Measurements from ENCODE around the gene C9orf57.
"Not testable (repeated sequence)": the region's sequence is repeated elsewhere in the genome, so short reads cannot be mapped to it uniquely, and the experiment has no call there.

C9orf57 gene

GRCh38 chr9:72060513-72060912 is at the start of gene C9orf57:
TSS of gene C9orf57 (minus strand) at chr9:72060613. CDS start at chr9:72059331, 1,282 bp downstream.
- no peak within 1 kb of the TSS for H3K27ac ChIP-seq
- TF ChIP-seq ZFX (IDR thresholded peaks at IDR 0.05) (no peak), CTCF (conservative IDR thresholded peaks at IDR 0.05) (no peak)

- no peak overlapping the region for H3K27ac ChIP-seq
- TF ChIP-seq CTCF (conservative IDR thresholded peaks at IDR 0.05) (no peak), ZFX (IDR thresholded peaks at IDR 0.05) (no peak)
These were observed 42.1 kb upstream of the C9orf57 start for GRCh38 chr9:72102520-72102919.

- not testable (repeated sequence) for H3K27ac ChIP-seq
These were observed 35.1 kb upstream of the C9orf57 start for GRCh38 chr9:72095520-72095919.

- TF ChIP-seq ZFX (IDR thresholded peaks at IDR 0.05) (no peak), CTCF (conservative IDR thresholded peaks at IDR 0.05) (no peak)
- no peak overlapping the region for H3K27ac ChIP-seq
These were observed 32.4 kb upstream of the C9orf57 start for GRCh38 chr9:72092820-72093219.

- TF ChIP-seq ZFX (IDR thresholded peaks at IDR 0.05) (no peak), CTCF (conservative IDR thresholded peaks at IDR 0.05) (no peak)
- H3K27ac ChIP-seq = no peak overlapping the region
These were observed 29.2 kb upstream of the C9orf57 start for GRCh38 chr9:72089451-72090130.

- H3K27ac ChIP-seq = no peak overlapping the region
- TF ChIP-seq ZFX (IDR thresholded peaks at IDR 0.05) (no peak), CTCF (conservative IDR thresholded peaks at IDR 0.05) (no peak)
These were observed 22.1 kb upstream of the C9orf57 start for GRCh38 chr9:72082536-72082935.

GRCh38 chr9:72074666-72075065 is 14.3 kb upstream of the C9orf57 start:
- H3K27ac ChIP-seq = not testable (repeated sequence)

- TF ChIP-seq CTCF (conservative IDR thresholded peaks at IDR 0.05) = no peak
- no peak overlapping the region for H3K27ac ChIP-seq
These were observed 4.7 kb upstream of the C9orf57 start for GRCh38 chr9:72065076-72065475.

Data from C4-2B (cell line).